H1 (cell line): ENCODE measurements around the gene SNHG17. TPM values are rescaled to one million over a fixed set of nuclear protein-coding genes. Genes with fewer than 3 reads are reported as not detected.

ENCODE experiments used
- CTCF ChIA-PET: fragments of 300-600 bp; sonication (Branson Sonifier 250); formaldehyde crosslinking; loops from one replicate; lab custom pipeline; 2021; ENCODE audit not compliant: partially characterized antibody; lab: Charles Lee
- POLR2A ChIA-PET: fragments of 300-600 bp; sonication (Branson Sonifier 250); formaldehyde crosslinking; loops from one replicate; lab custom pipeline; 2021; ENCODE audit warnings: inconsistent platforms; ENCODE audit not compliant: partially characterized antibody; lab: Charles Lee
- DNase-seq, 2 experiments: peaks; one replicate each; pipeline versions ENCODE4 v3.0.0 to v3.0.0-alpha.2; 2010 to 2022; ENCODE audit warnings: low spot score in 2 of 2, low read depth in 1 of 2, mixed read lengths in 1 of 2
- FAIRE-seq: peaks from 2 replicates; lab custom pipeline; 2011; peaks lifted over from hg19 to GRCh38; lab: Jason Lieb, UNC
- H2AFZ ChIP-seq: 2 replicates; pipeline ENCODE4 v1.8.1; 2012; ENCODE audit warnings: low read length, inconsistent platforms
- H2AK5ac ChIP-seq: 2 replicates; pipeline ENCODE4 v1.6.1; 2013; ENCODE audit warnings: low read depth, low read length
- H2BK120ac ChIP-seq: replicated peaks from 2 replicates; pipeline ENCODE3; 2013; ENCODE audit warnings: low read depth, low read length, inconsistent platforms
- H2BK12ac ChIP-seq: 2 replicates; pipeline ENCODE4 v1.6.1; 2013; ENCODE audit warnings: low read depth, low read length
- H2BK15ac ChIP-seq: 2 replicates; pipeline ENCODE4 v1.6.1; 2013; ENCODE audit warnings: low read length
- H2BK20ac ChIP-seq: 2 replicates; pipeline ENCODE4 v1.6.1; 2013; ENCODE audit warnings: low read length
- H2BK5ac ChIP-seq: 2 replicates; pipeline ENCODE4 v1.6.1; 2013; ENCODE audit warnings: low read depth, low read length
- H3K14ac ChIP-seq: 2 replicates; pipeline ENCODE4 v1.6.1; 2013; ENCODE audit warnings: inconsistent platforms; ENCODE audit not compliant: insufficient read length
- H3K18ac ChIP-seq: 2 replicates; pipeline ENCODE4 v1.6.1; 2013; ENCODE audit warnings: low read length; ENCODE audit errors: extremely low read depth
- H3K23ac ChIP-seq: 2 replicates; pipeline ENCODE4 v1.6.1; 2013; ENCODE audit warnings: inconsistent platforms; ENCODE audit not compliant: insufficient read length
- H3K23me2 ChIP-seq: 2 replicates; pipeline ENCODE4 v1.6.1; 2013; ENCODE audit warnings: low read depth, low read length
- H3K27ac ChIP-seq: 2 replicates; pipeline ENCODE4 v1.6.1; 2011; ENCODE audit warnings: low read depth, low read length, inconsistent platforms
- H3K27me3 ChIP-seq, 4 experiments: replicated peaks in 1 of 4; 1 replicate in 1 of 4; 2 replicates in 3 of 4; pipeline versions ENCODE4 v1.6.1 to v1.8.1; 2011 to 2013; ENCODE audit warnings: low read length in 3 of 4, mild to moderate bottlenecking in 3 of 4, inconsistent platforms in 2 of 4, mixed read lengths in 2 of 4, moderate library complexity in 1 of 4; ENCODE audit not compliant: control insufficient read depth in 3 of 4, insufficient read depth in 3 of 4; ENCODE audit errors: extremely low read depth in 1 of 4
- H3K36me3 ChIP-seq, 4 experiments: 2 replicates each; pipeline versions ENCODE4 v1.6.1 to v1.8.1; 2011 to 2013; ENCODE audit warnings: mild to moderate bottlenecking in 4 of 4, low read length in 3 of 4, moderate library complexity in 2 of 4, control low read depth in 1 of 4, inconsistent platforms in 1 of 4; ENCODE audit not compliant: insufficient read depth in 4 of 4, control insufficient read depth in 2 of 4
- H3K4ac ChIP-seq: replicated peaks from 2 replicates; pipeline ENCODE3; 2013; ENCODE audit warnings: low read length, low read depth, mixed read lengths, inconsistent platforms; ENCODE audit not compliant: insufficient read length
- H3K4me1 ChIP-seq, 4 experiments: replicated peaks in 1 of 4; 1 replicate in 1 of 4; 2 replicates in 3 of 4; pipeline versions ENCODE4 v1.6.1 to v1.8.1; 2011 to 2013; ENCODE audit warnings: low read length in 3 of 4, inconsistent platforms in 2 of 4, mixed read lengths in 1 of 4; ENCODE audit not compliant: insufficient read depth in 4 of 4, control insufficient read depth in 3 of 4
- H3K4me2 ChIP-seq, 2 experiments: 2 replicates each; pipeline versions ENCODE4 v1.6.1 to v1.8.1; 2011 to 2013; ENCODE audit warnings: low read depth in 2 of 2, low read length in 2 of 2, control low read depth in 1 of 2, inconsistent platforms in 1 of 2, mild to moderate bottlenecking in 1 of 2; ENCODE audit not compliant: insufficient read depth in 1 of 2
- H3K4me3 ChIP-seq, 4 experiments: fragments of 200-600, 300-600 bp in 1 of 4; sonication (generic), shearing (Covaris generic), sonication (Bioruptor Twin) in 1 of 4; 2 replicates each; pipeline versions ENCODE4 v1.5.1 to v1.8.1; 2011 to 2016; ENCODE audit warnings: low read length in 4 of 4, low read depth in 3 of 4, control low read depth in 2 of 4, inconsistent platforms in 2 of 4, mild to moderate bottlenecking in 2 of 4, mixed read lengths in 1 of 4, moderate library complexity in 1 of 4; ENCODE audit not compliant: insufficient read depth in 2 of 4; ENCODE audit errors: extremely low read depth in 1 of 4
- H3K56ac ChIP-seq: replicated peaks from 2 replicates; pipeline ENCODE3; 2013; ENCODE audit warnings: low read depth, mild to moderate bottlenecking, mixed read lengths, low read length, inconsistent platforms; ENCODE audit not compliant: insufficient read length
- H3K79me1 ChIP-seq: 2 replicates; pipeline ENCODE4 v1.6.1; 2013; ENCODE audit warnings: low read depth, low read length, control low read depth
- H3K79me2 ChIP-seq, 2 experiments: 2 replicates each; pipeline versions ENCODE4 v1.6.1 to v1.8.1; 2012 to 2013; ENCODE audit warnings: low read length in 2 of 2, mild to moderate bottlenecking in 2 of 2, inconsistent platforms in 1 of 2; ENCODE audit not compliant: insufficient read depth in 2 of 2, control insufficient read depth in 1 of 2
- H3K9ac ChIP-seq, 4 experiments: replicated peaks in 1 of 4; 1 replicate in 1 of 4; 2 replicates in 3 of 4; pipeline versions ENCODE4 v1.6.1 to v1.8.1; 2011 to 2013; ENCODE audit warnings: low read depth in 3 of 4, low read length in 3 of 4, control low read depth in 2 of 4, mild to moderate bottlenecking in 2 of 4, moderate library complexity in 2 of 4, inconsistent platforms in 1 of 4; ENCODE audit errors: extremely low read depth in 1 of 4
- H3K9me3 ChIP-seq, 2 experiments: 2 replicates each; pipeline versions ENCODE4 v1.6.1 to v1.8.1; 2012 to 2013; ENCODE audit warnings: mild to moderate bottlenecking in 2 of 2, moderate library complexity in 2 of 2, control low read depth in 1 of 2, inconsistent platforms in 1 of 2, low read depth in 1 of 2, low read length in 1 of 2, mixed read lengths in 1 of 2; ENCODE audit not compliant: insufficient read depth in 2 of 2
- H4K20me1 ChIP-seq, 2 experiments: replicated peaks in 1 of 2; 2 replicates each; pipeline versions ENCODE3 to v1.8.1; 2011 to 2013; ENCODE audit warnings: inconsistent platforms in 2 of 2, low read length in 2 of 2, mild to moderate bottlenecking in 1 of 2; ENCODE audit not compliant: insufficient read depth in 2 of 2, control insufficient read depth in 1 of 2
- H4K5ac ChIP-seq: 2 replicates; pipeline ENCODE4 v1.6.1; 2013; ENCODE audit warnings: low read length, low read depth, mixed read lengths, inconsistent platforms; ENCODE audit not compliant: insufficient read length
- H4K8ac ChIP-seq: 2 replicates; pipeline ENCODE4 v1.8.0; 2013; ENCODE audit warnings: mild to moderate bottlenecking, moderate library complexity, low read length, inconsistent platforms; ENCODE audit not compliant: insufficient read depth; ENCODE audit errors: extremely low read depth
- H4K91ac ChIP-seq: replicated peaks from 2 replicates; pipeline ENCODE3; 2013; ENCODE audit warnings: low read length, mixed read lengths, inconsistent platforms; ENCODE audit not compliant: insufficient read length
- TBP ChIP-seq: IDR thresholded peaks from 2 replicates; pipeline ENCODE4 v1.6.1; 2011; ENCODE audit warnings: low read depth, low read length, improper control_type of control experiment
- WGBS, 2 experiments: shearing (Covaris generic) in 1 of 2; methylation state at CpG; one replicate each; pipeline versions ENCODE4 v1.1.6 to v1.1.7; 2013 to 2015; ENCODE audit warnings: low lambda C conversion rate in 2 of 2, mixed read lengths in 2 of 2, inconsistent platforms in 1 of 2, low coverage in 1 of 2, missing lambda C conversion rate in 1 of 2; ENCODE audit not compliant: insufficient replicate concordance in 2 of 2, insufficient coverage in 1 of 2, insufficient read length in 1 of 2; ENCODE audit errors: extremely low coverage in 1 of 2, missing lambda C conversion rate in 1 of 2; 5-methylcytosine and 5-hydroxymethylcytosine counted together
- polyA plus RNA-seq, 7 experiments: library from polyadenylated mRNA; depleted of rRNA in 3 of 7; stranded (reverse) in 5 of 7; unstranded in 2 of 7; fragments of >200 nt in 5 of 7; fragments of 200-250 nt in 2 of 7; gene quantifications; 1 replicate in 5 of 7; 2 replicates in 1 of 7; 4 replicates in 1 of 7; pipeline versions ENCODE4 v1.2.1 to v1.2.3, GENCODE V29; 2011 to 2013; ENCODE audit warnings: missing spikeins in 2 of 7, mixed read lengths in 2 of 7
- total RNA-seq: library from RNA; stranded (reverse); fragmentation: NEBNext Ultra II Directional; extraction: Animal tissue kit (Norgen Biotek cat#: 25700); gene quantifications from 2 replicates; pipeline ENCODE4 v1.2.1, GENCODE V29; 2021

Gene SNHG17
- total and polyA plus RNA-seq, 2 of the 8 experiments (the other 6 are each of a cell fraction or from before 2014, with no cell fraction given), result 59.4 to 59.8 TPM

GRCh38 chr20:38414769-38415450 is 20.2 kb downstream of the SNHG17 start:
- Histone ChIP-seq H2BK12ac (no peak overlapping the region), H3K27ac (no peak overlapping the region), H3K23ac (no peak overlapping the region), H3K14ac (no peak overlapping the region), H2AK5ac (no peak overlapping the region), H2BK20ac (no peak overlapping the region), H3K4ac (no peak overlapping the region), H3K56ac (no peak overlapping the region), H3K79me1 (no peaks in the 10 kb centered on the region), H2BK5ac (no peak overlapping the region), H2BK120ac (no peak overlapping the region), H4K91ac (no peak overlapping the region), H3K79me2 (no peaks in the 10 kb centered on the region), H3K23me2 (no peaks in the 10 kb centered on the region), H3K36me3 (peaks cover 8 to 22% (median 16%) of the 10 kb centered on the region in 4 experiments; a peak in 7 of 8 replicates), H3K27me3 (no peaks in the 10 kb centered on the region), H3K4me1 (peaks cover 0 to 5% (median under 1%) of the 10 kb centered on the region in 4 experiments; a peak in 4 of 7 replicates), H3K4me3 (no peak overlapping the region), H3K9me3 (no peaks in the 10 kb centered on the region), H2AFZ (no peak overlapping the region), H3K4me2 (no peak overlapping the region), H3K9ac (no peak overlapping the region), H4K5ac (no peak overlapping the region), H4K20me1 (peaks cover 0 to 12% of the 10 kb centered on the region in 2 experiments), H2BK15ac (no peak overlapping the region), H3K18ac (no peak overlapping the region), H4K8ac (no peak overlapping the region)
- ChIA-PET CTCF (interaction anchor here (0.8 to 5.3 kb wide), 6 partner anchors 8 to 186 kb away, joined by 3 to 41 read pairs (median 4); no protein-coding TSS in a partner anchor), POLR2A (interaction anchor here (1.0 to 17.6 kb wide), 3 partner anchors 10 to 56 kb away, joined by 3 to 420 read pairs (median 4); partner anchors contain the start of gene SNHG17)
- no peak for DNase-seq
- TF ChIP-seq TBP, result no peak
- no peak for FAIRE-seq
- WGBS, 2 experiments, result 89% methylated on average over 14 of the region's 14 CpGs; no CpG with 5 or more reads in 1 of the 2 experiments
